ENCODE data around the gene FBXL4.

Gene FBXL4

DNA sequence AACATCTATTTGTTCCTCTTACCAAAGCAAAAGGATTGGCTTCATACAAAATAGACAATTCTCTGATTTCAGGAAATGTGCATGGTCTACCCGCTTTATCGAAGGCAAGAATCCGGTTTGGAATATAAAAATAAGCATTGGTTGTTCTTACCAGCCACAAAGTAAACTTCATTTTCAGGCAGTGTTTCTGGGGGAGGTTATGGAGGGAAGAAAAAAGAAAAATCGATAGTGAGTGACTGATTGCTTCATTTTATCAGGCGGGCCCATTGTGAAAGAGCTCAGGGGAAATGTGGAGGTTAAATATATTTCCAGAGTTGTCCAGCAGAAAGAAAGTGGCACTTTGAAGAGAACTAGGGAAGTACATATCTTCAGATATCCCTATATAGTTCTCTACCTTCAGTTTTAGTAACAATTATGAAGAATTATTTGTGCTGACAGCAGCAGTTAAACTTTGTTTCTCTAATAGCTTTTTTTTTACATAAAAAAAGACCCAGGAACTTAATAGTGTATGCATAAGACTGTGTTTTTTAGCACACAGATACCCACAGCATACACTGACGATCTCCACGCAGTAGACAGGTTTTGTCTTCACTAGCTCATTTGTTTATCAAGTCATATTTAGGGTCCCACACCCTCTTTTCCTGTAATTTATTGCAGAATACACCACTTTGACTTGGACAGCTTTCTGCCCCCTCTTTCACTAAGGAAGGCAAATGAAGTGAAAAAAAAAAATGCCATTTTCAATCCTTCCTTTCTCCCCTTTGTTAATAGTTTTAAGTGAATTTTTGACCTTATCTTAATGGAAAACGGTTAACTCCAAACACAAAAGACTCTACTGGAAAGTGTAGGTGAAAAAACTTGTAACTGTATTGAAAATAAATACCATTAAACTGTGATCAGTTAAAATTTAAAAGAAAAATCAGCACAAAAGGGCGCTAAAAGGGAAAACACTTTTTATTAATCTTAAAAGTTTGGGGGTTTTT is 110.5 kb downstream of the FBXL4 start:
- no peak for DNase-seq

DNA sequence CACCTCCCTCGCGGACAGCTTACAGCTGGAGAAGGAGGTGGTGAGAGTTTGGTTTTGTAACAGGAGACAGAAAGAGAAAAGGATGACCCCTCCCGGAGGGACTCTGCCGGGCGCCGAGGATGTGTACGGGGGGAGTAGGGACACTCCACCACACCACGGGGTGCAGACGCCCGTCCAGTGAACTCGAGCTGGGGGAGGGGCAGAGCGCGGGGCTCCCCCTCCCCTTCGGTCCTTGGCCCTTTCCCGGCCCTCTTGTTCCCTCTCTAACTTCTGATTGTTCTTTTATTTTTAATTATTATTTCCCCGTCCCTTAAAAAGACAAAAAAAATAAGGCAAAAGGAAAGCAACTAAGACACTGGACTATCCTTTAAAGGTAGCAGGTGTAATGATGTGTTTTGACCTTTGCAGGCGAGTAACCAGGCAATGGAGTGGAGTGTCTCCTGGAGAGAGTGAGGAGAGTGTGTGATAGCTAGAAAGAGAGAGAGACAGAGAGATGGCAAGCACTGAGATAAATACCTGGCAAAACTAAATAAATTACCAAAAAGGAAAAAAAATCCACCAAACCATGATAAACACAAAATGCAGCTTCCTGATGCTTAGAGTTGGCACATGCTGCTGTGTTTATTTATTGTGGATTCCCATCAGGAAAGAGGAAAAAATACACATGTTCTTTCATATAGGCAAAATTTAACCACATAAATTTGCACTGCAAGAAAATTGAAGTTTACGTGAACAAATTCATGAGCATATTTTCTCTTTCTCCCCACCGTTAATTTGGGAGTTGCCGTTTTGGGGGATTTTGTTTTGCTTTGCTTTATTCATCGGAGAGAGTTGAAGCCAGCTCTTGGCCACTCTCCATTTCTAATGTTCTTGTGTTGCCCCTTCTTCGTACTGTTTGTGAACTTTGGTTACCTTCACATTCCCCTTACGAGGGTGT is 111.5 kb downstream of the FBXL4 start:
- no peak for DNase-seq

DNA sequence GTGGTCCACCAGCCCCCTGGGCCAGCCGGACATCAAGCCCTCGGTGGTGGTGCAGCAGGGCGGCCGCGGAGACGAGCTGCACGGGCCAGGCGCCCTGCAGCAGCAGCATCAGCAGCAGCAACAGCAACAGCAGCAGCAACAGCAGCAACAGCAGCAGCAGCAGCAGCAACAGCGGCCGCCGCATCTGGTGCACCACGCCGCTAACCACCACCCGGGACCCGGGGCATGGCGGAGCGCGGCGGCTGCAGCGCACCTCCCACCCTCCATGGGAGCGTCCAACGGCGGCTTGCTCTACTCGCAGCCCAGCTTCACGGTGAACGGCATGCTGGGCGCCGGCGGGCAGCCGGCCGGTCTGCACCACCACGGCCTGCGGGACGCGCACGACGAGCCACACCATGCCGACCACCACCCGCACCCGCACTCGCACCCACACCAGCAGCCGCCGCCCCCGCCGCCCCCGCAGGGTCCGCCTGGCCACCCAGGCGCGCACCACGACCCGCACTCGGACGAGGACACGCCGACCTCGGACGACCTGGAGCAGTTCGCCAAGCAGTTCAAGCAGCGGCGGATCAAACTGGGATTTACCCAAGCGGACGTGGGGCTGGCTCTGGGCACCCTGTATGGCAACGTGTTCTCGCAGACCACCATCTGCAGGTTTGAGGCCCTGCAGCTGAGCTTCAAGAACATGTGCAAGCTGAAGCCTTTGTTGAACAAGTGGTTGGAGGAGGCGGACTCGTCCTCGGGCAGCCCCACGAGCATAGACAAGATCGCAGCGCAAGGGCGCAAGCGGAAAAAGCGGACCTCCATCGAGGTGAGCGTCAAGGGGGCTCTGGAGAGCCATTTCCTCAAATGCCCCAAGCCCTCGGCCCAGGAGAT is 112.4 kb downstream of the FBXL4 start:
- no peak for DNase-seq

DNA sequence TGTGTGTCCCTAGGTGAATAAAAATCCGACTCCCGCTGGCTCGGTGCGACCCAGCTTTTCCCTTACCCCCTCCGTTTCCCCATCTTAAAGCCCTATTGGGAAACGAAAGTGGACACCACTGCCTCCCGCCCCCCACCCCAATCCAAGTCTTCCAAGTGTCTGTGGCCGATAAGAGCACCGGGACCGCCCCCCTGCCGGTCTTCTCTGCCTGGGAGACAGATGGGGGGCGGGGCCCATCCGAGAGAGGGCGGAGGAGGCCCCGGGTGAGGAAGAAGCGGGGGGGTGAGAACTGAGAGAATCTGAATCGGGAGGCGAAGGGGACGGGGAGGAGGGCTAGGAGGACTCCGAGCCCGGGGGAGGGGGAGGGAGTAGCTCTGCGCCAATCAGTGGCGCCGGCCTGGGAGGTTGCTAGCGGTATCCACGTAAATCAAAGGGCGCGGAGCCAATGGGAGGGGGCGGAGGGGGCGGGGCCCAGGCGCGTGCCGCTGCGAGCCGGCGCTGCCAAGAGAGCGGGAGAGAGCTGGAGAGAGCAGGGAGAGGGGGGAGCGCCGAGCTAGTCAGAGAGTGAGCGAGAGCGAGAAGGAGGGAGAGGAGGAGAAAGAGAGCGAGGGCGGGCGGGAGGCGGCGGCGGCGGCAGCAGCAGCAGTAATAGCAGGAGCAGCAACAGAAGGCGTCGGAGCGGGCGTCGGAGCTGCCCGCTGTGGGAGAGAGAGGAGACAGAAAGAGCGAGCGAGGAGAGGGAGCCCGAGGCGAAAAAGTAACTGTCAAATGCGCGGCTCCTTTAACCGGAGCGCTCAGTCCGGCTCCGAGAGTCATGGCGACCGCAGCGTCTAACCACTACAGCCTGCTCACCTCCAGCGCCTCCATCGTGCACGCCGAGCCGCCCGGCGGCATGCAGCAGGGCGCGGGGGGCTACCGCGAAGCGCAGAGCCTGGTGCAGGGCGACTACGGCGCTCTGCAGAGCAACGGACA is 113.4 kb downstream of the FBXL4 start, which contains the start of gene POU3F2:
Gene POU3F2, plus strand, starts transcription at position 515 of the 972 bp plus-strand sequence. Its CDS starts 300 bp downstream, at position 815.
- peak; percentile 95 for DNase-seq

DNA sequence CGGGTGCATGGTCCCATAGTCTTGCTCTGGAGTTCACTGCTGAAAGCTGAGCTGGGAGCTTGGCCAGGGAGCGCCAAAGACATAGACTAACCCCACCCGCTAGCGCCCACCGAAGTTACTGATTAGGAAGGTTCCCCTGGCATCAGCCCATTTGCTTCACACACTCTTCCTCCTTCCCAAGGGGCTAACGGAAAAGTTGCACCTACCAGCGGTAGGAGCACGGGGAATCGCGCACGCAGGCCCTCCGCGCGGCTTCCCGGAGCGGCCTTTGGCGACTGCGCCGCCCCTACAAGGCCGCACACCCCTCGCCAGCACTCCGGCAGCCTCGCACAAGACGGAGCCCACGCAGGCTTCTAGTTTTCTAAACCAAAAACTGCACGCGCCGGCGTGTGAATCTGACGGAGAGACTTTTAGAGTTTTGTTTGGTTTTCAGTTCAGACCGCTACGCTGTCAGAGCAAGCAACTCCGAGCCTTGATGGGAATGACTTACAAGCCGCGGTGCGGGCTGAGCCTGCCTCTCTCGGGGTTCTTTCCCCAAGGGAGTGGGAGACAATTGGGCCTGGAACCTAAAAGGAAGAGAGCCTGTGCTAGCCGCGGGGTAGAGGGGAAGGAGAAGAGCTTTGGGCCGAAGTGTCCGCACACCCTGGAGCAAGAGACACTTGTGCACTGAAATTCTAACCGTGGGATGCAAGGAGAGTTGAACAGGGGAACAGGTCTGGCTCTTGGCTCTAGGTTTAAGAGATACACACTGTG is 114.3 kb downstream of the FBXL4 start:
- no peak for DNase-seq

DNA sequence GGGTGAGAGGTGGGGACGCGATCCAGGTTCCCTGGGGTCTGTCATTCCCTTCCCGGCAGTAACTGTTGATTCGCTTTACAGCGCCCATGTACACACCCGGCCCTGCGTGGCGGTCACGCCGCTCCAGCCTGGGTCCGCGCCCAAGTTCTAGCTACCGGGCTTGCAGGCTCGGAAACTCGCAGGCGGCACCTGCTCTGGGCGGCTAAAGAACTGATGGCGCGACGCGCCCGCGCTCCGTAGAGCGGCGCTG is 114.8 kb downstream of the FBXL4 start:
- peak; percentile 93 for DNase-seq

DNA sequence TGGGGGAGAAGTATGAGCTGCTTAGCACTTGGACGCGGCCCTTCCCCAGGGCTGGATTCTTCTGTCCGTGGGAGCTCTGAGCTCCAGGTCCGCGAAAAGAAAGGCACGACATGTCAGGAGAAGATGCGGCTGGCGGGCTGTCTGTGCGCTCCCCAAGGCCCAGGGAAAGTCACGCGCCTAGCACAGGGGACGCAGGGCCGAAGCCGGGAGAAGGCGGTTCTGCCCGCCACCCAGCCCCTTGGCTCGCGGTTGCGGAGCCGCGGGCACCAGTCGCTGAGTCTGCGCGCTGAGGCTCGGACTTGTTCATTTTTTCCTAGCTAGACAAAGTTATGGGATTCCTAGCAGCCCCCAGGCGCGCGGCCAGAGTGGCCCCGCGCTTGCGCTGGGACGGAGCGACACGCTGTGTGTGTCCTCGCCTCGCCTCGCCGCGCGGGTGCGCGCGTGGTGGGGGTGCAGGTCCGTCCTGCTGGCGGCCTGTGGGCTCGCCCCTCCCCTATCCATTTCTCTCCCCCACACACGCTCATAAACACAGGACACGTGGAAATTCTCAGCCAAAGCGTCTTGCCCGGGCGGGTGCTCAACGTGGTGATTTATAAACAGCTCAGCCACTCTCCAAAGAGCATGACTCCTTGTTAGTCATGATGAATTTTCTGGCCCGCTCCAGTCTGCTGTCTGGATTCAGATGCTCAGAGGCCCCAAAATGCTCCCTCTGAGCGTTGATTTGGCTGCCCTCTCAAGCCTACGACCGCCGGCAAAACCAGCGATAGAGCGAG is 115.3 kb downstream of the FBXL4 start:
- no peak for DNase-seq

DNA sequence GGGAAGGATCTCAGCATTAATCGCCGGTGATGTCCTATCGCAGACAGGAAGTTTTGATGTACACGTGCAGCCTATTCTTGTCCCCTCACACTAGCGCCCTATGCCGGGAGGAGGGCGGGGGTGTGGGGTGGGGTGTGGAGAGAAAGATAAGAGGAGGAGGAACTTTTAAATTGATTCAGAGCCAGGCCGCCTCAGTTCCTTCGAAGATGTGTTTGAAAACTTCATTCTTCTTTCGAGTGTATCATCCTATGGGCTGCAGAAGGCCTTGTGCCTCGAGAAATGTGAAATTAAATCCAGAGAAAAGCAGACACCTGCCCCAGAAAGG is 115.8 kb downstream of the FBXL4 start:
- no peak for DNase-seq

DNA sequence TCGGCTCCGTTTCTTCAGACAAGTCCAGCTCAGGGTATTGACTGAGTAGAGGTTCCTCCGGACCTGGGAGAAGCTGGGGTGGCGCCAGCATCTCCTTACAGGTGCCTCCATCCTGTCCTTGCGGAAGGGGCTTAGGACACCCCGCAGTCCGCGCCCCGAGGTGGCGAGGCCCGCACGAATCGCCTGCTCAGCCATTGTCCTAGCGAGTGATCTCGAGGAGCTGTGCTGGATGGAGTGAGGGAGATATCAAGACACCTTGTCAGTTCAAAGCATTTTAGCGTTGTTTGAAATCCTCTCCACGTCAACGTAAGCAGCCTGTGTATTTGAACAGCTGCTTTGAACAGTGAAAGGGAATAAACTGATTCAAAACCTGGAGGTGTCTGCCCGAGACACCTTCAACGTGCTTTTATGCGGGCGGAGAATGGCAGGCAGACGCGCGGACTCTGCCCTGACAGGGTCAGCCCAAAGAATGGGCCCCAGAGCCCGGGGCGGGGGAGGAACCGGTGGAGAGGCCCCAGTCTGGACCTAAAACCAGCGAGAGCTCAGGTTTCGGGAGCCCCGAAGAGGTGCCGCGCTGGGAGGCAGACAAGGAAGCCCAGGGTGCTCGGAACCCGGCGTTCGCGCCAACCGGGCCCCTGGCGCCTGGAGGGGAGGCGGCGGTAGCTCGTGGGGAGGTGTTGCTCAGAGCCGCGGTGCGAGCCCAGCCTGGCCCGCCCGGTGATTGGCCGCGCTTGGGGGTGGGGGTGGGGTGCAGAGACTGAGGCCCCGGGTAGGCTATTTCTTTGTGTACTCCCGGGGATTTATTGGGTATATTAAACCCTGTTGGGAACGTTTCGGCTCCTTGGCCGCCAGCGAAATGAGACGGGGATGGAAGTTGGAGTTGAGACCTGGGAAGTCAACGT is 116.4 kb downstream of the FBXL4 start:
- DNase-seq, result no peak

DNA sequence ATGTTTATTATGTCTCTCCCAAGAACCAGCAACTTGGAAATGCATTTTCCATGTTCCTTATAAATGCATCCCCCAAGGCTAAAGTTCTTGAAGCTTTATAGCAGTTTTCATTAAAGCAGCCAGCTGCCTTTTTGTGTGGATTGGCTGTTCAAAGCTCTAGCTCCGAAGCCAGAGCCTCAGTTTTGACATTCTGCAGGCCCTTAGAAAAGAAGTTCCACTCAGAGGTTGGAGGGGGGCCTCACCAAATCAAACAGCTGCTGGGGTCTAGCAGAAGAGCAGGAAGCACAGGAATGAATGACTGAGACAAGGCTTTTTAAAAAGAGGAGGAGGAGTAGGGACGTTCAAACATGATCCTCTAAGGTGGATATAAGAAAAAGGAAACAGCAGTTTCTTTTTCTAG is 117.6 kb downstream of the FBXL4 start:
- no peak for DNase-seq

DNA sequence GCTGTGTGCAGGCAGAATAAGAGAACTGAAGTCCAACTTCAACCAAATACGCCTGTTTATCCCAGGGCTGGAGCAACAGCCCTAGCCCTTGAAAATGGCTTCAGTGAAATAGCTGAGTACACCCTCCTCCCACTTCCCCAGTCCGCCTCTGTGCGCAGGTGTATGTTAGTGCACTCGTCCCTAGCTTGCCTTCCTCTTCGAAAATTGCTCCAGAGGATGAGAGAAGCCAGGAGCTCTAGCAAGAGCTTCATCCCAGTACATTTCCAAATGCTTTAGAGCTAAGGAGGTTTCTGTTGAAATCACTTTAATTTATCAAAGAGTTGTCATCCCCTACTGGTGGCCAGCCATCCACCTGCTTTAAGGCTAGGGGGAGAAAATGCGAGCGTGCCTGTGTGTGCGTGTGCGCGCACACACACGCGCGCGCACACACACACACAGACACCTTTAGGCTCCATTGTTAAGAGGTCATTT is 118.8 kb downstream of the FBXL4 start:
- DNase-seq, result no peak

DNA sequence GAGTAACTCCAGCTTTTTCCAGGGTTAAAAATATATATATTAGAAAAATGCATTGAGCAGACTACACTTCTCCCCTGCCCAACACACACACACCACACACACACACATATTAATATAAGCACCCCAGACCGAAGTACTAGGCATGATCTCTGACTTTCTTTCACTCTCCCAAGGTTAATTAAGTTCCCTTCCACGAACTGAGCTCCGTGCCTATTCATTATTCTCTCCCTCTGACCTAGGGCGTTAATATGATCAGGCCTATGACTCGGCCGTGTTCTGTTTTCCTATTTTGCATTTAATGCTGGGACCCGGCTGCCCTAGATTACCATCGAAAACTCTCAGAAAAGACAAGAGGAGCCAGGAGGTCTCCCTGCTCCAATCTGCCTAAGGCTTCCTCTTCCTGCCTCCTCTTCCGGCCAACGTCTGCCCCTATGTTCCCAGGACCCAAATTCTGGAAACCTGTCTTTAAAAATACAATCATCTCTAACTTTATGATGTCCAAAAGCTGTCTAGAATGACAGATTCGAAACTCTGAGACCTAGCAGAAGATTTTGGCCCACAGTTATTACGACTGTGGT is 119.4 kb downstream of the FBXL4 start:
- no peak for DNase-seq

DNA sequence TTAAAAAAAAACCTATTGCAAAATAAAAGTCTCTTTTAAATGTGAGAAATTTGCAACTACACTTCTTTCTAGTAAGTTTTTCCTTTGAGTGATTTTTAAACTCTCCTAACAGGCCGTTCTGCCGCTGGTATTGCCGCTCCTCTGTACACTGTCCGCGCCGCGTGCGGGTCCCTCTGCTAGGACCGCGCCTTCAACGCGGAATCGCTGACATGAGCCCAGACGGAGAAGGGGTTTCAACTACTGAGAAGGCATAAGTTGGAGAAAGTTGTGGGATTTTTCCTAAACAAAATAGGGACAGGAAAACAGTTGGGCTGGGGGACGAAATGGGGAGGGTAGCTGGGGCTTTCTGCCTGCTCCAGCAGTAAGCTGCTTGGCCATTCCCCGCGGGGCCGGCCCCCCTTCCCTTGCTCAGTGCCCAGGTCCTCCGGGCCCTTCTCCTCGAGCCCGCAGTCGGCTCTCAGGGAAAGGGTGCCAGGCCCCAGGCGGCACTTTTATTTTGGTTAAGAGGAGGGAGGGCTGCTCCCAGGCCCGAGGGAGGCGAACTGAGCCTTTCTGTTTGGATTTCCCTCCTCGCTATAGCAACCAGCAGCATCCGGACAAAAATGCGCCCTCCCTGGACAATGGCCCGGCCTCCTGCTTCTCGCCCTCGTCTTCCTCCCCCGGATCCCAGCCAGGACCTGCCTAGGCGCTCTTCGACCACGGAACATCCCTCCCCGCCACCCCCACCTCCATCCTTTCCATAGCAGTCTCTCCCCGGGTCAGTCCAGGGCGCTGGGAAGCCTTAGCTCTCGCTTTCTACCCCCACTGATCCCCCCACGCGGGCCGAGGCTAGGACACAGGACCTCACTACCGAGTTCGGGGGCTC is 120.2 kb downstream of the FBXL4 start:
- no peak for DNase-seq

DNA sequence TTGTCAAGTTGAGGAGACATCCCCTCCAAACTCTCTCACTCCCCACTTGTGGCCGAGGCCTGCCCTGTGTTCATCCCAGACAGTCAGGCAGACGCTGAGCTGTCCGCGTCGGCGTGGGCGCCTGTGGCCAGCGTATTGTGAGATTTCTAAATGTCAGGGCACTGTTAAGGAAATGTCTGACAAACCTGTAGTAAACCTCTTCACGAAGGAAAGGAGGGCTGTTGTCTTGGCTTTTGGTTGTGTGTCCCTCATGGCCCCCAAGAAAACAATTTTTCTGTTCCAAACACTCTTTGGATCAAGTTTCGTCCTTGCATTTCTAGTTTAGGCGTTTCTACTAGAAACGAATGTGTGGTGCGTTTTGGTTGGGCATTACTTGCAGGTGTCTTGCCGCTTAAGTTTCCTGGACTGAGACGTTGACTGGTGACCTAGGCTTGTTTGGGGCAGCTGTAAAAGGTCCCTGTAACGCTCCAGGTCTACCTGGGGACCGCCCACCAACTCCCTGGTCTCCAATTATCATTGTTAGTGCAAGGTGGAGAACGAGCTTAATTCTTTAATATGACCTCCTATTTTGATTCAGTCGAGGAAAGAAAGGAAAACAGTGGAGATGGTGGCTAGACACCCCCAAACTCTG is 122.0 kb downstream of the FBXL4 start:
- no peak for DNase-seq

DNA sequence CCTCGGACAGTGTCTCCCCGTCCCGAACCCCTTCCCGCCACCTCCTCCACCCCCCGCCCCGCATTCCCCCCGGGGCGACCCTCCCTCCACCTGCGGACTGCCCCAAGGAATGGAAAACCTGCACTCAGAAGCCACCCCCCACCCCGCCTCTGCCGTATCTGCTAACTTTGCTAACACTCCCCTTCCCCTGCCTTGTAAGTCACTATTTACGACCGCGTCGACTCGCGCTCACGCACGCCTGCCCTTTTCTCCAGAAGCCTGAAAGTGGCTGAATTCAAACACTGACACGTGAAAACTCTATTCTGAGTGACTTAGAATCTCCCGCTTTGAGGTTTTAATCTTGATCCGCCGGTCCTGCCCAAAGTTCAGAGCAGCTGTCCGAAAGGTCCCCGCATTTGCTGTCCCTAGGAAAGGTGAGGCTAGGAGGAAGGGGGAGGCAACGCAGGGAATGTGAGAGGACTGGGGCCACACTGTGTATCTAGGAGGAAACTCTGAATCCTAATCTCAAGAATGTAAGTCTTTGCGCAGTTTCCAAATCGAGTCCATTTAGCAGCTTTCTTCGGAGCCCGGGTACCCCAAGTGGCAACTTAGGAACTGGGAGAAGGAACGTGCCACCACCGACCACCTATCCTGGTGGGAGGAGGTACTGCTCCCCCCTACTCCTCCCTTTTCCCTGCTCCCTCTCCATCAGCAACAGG is 122.7 kb downstream of the FBXL4 start:
- DNase-seq, result no peak

DNA sequence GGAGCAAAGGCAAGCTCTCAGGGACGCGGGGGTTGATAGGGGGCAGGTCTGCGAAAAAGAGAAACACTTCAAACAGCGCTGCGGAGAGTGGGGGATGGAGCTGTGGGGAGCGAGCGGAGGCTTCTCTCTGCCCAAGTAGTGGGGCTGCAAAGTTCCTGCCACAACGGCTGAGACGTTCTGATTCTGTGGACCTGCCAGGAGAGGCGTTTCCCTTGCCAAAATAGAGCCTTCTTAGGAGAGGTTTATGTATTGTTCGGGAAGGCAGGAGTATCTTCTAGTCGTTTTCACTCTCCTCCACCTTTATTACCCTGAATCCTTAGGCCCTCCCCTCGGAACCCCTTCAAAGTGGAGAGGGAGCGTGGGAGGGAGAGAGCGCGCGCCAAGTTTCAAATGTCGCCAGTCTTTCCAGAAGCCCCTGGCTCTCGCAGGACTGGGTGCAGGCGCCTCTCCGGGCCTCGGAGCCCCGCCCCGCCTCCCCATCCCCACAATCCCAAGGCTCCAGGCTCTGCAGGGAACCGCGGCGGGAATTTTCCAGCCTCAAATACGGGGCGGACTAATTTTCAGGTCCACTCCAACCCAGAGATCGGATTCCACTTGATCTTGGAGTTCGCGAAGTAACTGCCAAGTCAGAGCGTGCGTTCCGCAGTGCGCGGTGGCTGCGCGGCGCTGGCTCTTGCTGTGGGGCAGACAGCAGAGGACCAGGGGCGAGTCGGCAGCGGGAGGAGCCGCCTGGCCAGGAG is 123.4 kb downstream of the FBXL4 start:
- DNase-seq, result no peak

Data from 8988T (cell line).